A549 (cell line): ENCODE data around the gene WDR70. TPM values are rescaled to one million over a fixed set of nuclear protein-coding genes. Genes with fewer than 3 reads are reported as not detected.

Experiments
- ATAC-seq, 2 experiments: fragments of 200-7000 bp in 1 of 2; fragments of >200 bp in 1 of 2; cut with Nextera tagmentation in 1 of 2; cut with Tn5 transposase in 1 of 2; 3 replicates each; pipeline versions ENCODE4 v1.8.0 to v1.9.1; 2018 to 2020; ENCODE audit warnings: mild to moderate bottlenecking in 1 of 2, moderate library complexity in 1 of 2
- CTCF ChIA-PET: fragments of 300-600 bp; sonication (Branson Sonifier 250); formaldehyde crosslinking; extraction: SDS; loops from one replicate; lab custom pipeline; 2021; ENCODE audit warnings: antibody characterized with exemption, inconsistent platforms; lab: Yijun Ruan, JAX
- POLR2A ChIA-PET: fragments of 350-600 bp; formaldehyde crosslinking; extraction: SDS; loops from one replicate; lab custom pipeline; 2021; ENCODE audit warnings: antibody characterized with exemption, inconsistent platforms; lab: Yijun Ruan, JAX
- DNase-seq, 2 experiments: peaks; one replicate each; pipeline versions ENCODE4 v3.0.0 to v3.0.0-alpha.2; 2011 to 2016; ENCODE audit warnings: low read depth in 1 of 2, low spot score in 1 of 2
- FAIRE-seq: peaks from 2 replicates; lab custom pipeline; 2011; peaks lifted over from hg19 to GRCh38; lab: Jason Lieb, UNC
- H3K27ac ChIP-seq, 2 experiments: fragments of >200 bp; sonication (Bioruptor Twin); formaldehyde crosslinking; 3 replicates each; pipeline ENCODE4 v1.5.1; 2016 to 2017
- H3K4me1 ChIP-seq: fragments of >200 bp; sonication (Bioruptor Twin); formaldehyde crosslinking; 3 replicates; pipeline ENCODE4 v1.6.1; 2016
- H3K4me2 ChIP-seq: fragments of >200 bp; sonication (Bioruptor Twin); formaldehyde crosslinking; 3 replicates; pipeline ENCODE4 v1.6.1; 2016
- H3K4me3 ChIP-seq: fragments of >200 bp; sonication (Bioruptor Twin); formaldehyde crosslinking; 3 replicates; pipeline ENCODE4 v1.5.1; 2016
- H3K9me3 ChIP-seq: fragments of >200 bp; sonication (Bioruptor Twin); formaldehyde crosslinking; 3 replicates; pipeline ENCODE4 v1.6.1; 2016
- CBX2 ChIP-seq: fragments of 200-600 bp; sonication (generic); IDR thresholded peaks from 2 replicates; pipeline ENCODE4 v1.6.1; 2016; ENCODE audit warnings: low read depth, mild to moderate bottlenecking, borderline replicate concordance
- CHD2 ChIP-seq: fragments of 150-350 bp; IDR thresholded peaks from 2 replicates; pipeline ENCODE4 v1.6.1; 2014; ENCODE audit warnings: low read length; ENCODE audit not compliant: partially characterized antibody
- CHD4 ChIP-seq: fragments of 200-600 bp; sonication (generic); IDR thresholded peaks from 2 replicates; pipeline ENCODE4 v1.6.1; 2016; ENCODE audit warnings: antibody characterized with exemption, mild to moderate bottlenecking, borderline replicate concordance
- CTCF ChIP-seq: fragments of >200 bp; sonication (Bioruptor Twin); formaldehyde crosslinking; IDR thresholded peaks from 3 replicates; pipeline ENCODE4 v1.5.1; 2016
- EHF ChIP-seq: fragments of 250-450 bp; sonication (Bioruptor Pico); IDR thresholded peaks from 2 replicates; pipeline ENCODE4 v1.5.0; 2020; ENCODE audit warnings: mild to moderate bottlenecking
- EHMT2 ChIP-seq: fragments of 200-600 bp; sonication (generic); IDR thresholded peaks from 2 replicates; pipeline ENCODE4 v1.6.1; 2016; ENCODE audit warnings: antibody characterized with exemption, low read depth, mild to moderate bottlenecking, moderate library complexity
- ESRRA ChIP-seq: fragments of 150-350 bp; IDR thresholded peaks from 2 replicates; pipeline ENCODE4 v1.6.1; 2014; ENCODE audit warnings: mild to moderate bottlenecking, low read length, borderline replicate concordance
- HES2 ChIP-seq: fragments of >200 bp; sonication (Bioruptor Twin); formaldehyde crosslinking; IDR thresholded peaks from 2 replicates; pipeline ENCODE4 v1.6.1; 2016
- HEYL ChIP-seq: fragments of 250-450 bp; sonication (Bioruptor Pico); IDR thresholded peaks from 2 replicates; pipeline ENCODE4 v1.8.0; 2021; ENCODE audit warnings: mild to moderate bottlenecking, moderate library complexity
- HMGXB4 ChIP-seq: fragments of 250-450 bp; sonication (Bioruptor Pico); IDR thresholded peaks from 2 replicates; pipeline ENCODE4 v1.5.0; 2021; ENCODE audit warnings: mild to moderate bottlenecking, moderate library complexity, borderline replicate concordance
- HOXB13 ChIP-seq: fragments of 250-450 bp; sonication (Bioruptor Pico); IDR thresholded peaks from 2 replicates; pipeline ENCODE4 v1.5.0; 2020; ENCODE audit warnings: low read depth, mild to moderate bottlenecking, moderate library complexity
- JUN ChIP-seq, 2 experiments: fragments of >200 bp; sonication (Bioruptor Twin); formaldehyde crosslinking; IDR thresholded peaks; 2 replicates in 1 of 2; 3 replicates in 1 of 2; pipeline ENCODE4 v1.6.1; 2016 to 2017
- JUNB ChIP-seq: fragments of >200 bp; sonication (Bioruptor Twin); formaldehyde crosslinking; IDR thresholded peaks from 2 replicates; pipeline ENCODE4 v1.6.1; 2016
- KDM1A ChIP-seq: fragments of 200-600 bp; sonication (generic); IDR thresholded peaks from 2 replicates; pipeline ENCODE4 v1.6.1; 2016; ENCODE audit warnings: low read depth, mild to moderate bottlenecking
- KDM5A ChIP-seq: fragments of 200-600 bp; sonication (generic); IDR thresholded peaks from 2 replicates; pipeline ENCODE4 v1.6.1; 2016; ENCODE audit warnings: antibody characterized with exemption, mild to moderate bottlenecking
- NPAS2 ChIP-seq: fragments of 250-450 bp; sonication (Bioruptor Pico); IDR thresholded peaks from 2 replicates; pipeline ENCODE4 v1.8.0; 2022; ENCODE audit warnings: mild to moderate bottlenecking, moderate library complexity, borderline replicate concordance
- PHF8 ChIP-seq: fragments of 200-600 bp; sonication (generic); IDR thresholded peaks from 2 replicates; pipeline ENCODE4 v1.6.1; 2016; ENCODE audit warnings: low read depth, mild to moderate bottlenecking, antibody characterized with exemption, moderate library complexity, borderline replicate concordance
- POLR2A ChIP-seq: IDR thresholded peaks from 2 replicates; pipeline ENCODE4 v1.6.1; 2012; ENCODE audit warnings: mild to moderate bottlenecking, low read length
- RAD21 ChIP-seq, 2 experiments: fragments of >200 bp in 1 of 2; sonication (Bioruptor Twin) in 1 of 2; formaldehyde crosslinking in 1 of 2; IDR thresholded peaks in 1 of 2; conservative IDR thresholded peaks in 1 of 2; 2 replicates in 1 of 2; 3 replicates in 1 of 2; pipeline ENCODE4 v1.6.1; 2012 to 2018; ENCODE audit warnings: inconsistent platforms in 1 of 2
- RCOR1 ChIP-seq: fragments of 150-350 bp; IDR thresholded peaks from 2 replicates; pipeline ENCODE4 v1.6.1; 2014; ENCODE audit warnings: antibody characterized with exemption, low read length, low read depth
- REST ChIP-seq: fragments of 200-600 bp; sonication (generic); IDR thresholded peaks from 2 replicates; pipeline ENCODE4 v1.6.1; 2016; ENCODE audit warnings: antibody characterized with exemption, mild to moderate bottlenecking, moderate library complexity
- RNF2 ChIP-seq: fragments of 200-600 bp; sonication (generic); IDR thresholded peaks from 2 replicates; pipeline ENCODE4 v1.6.1; 2016; ENCODE audit warnings: low read depth, mild to moderate bottlenecking, antibody characterized with exemption, moderate library complexity, borderline replicate concordance
- ZNF302 ChIP-seq: fragments of 250-450 bp; sonication (Bioruptor Pico); IDR thresholded peaks from 2 replicates; pipeline ENCODE4 v1.9.0; 2021; ENCODE audit warnings: inconsistent platforms, mild to moderate bottlenecking, moderate library complexity
- WGBS: methylation state at CpG from one replicate; pipeline ENCODE4 v1.1.6; 2017; ENCODE audit errors: missing lambda C conversion rate; 5-methylcytosine and 5-hydroxymethylcytosine counted together
- polyA plus RNA-seq, 4 experiments: library from polyadenylated mRNA; depleted of rRNA in 3 of 4; stranded (reverse); fragments of >200 nt; fragmentation: RNase III in 1 of 4; extraction: RNeasy Plus Mini Kit Qiagen cat#74134 plus additional on column Dnase treatment in 1 of 4; gene quantifications; 2 replicates in 3 of 4; 3 replicates in 1 of 4; pipeline ENCODE4 v1.2.3, GENCODE V29; 2011 to 2017

The WDR70 gene
- polyA plus RNA-seq, 2 of the 4 experiments (the other 2 are of a cell fraction) = 13.8 to 28.8 TPM

GRCh38 chr5:37736397-37736796 is 357.3 kb downstream of the WDR70 start:
- H3K27ac ChIP-seq = no peak overlapping the region
- H3K9me3 ChIP-seq = no peaks in the 10 kb centered on the region
- ATAC-seq (no peak), DNase-seq (no peak), FAIRE-seq (no peak)
- TF ChIP-seq CBX2 (no peak), PHF8 (no peak), POLR2A (no peak), NPAS2 (CRISPR knock-in tag) (no peak), KDM5A (no peak), CHD4 (no peak), ZNF302 (no peak), EHF (CRISPR knock-in tag) (no peak), CTCF (no peak), JUNB (no peak), RCOR1 (no peak), HES2 (no peak), RAD21 (conservative IDR thresholded peaks at IDR 0.05 in 1 of 2, IDR thresholded peaks at IDR 0.05 in 1 of 2) (no peak), EHMT2 (no peak)
- WGBS = 96% methylated on average over 2 of the region's 2 CpGs
- no peak overlapping the region for H3K4me3 ChIP-seq
- ChIA-PET POLR2A (no interaction called here), CTCF (interaction anchor here (1.1 to 2.8 kb wide), 2 partner anchors 13 to 323 kb away, joined by 4 to 6 read pairs; no protein-coding TSS in a partner anchor)
- H3K4me2 ChIP-seq = no peak overlapping the region
- peaks cover 24% of the 10 kb centered on the region for H3K4me1 ChIP-seq

- no peak for FAIRE-seq
- TF ChIP-seq CHD2 (no peak), HOXB13 (CRISPR knock-in tag) (no peak), RNF2 (no peak), ZNF302 (no peak), JUN (IDR thresholded peaks at IDR 0.05) (no peak), EHMT2 (no peak), HEYL (CRISPR knock-in tag) (no peak), HMGXB4 (CRISPR knock-in tag) (no peak), KDM1A (no peak), ESRRA (no peak), REST (no peak)
- TF ChIP-seq, all 56 proteins: peak for 0
- no peak for ATAC-seq
- WGBS = 94% methylated on average over 4 of the region's 4 CpGs
- POLR2A ChIA-PET = interaction anchor here (0.7 to 0.9 kb wide), 2 partner anchors 14 to 204 kb away, joined by 3 to 4 read pairs; no protein-coding TSS in a partner anchor
- no peak overlapping the region for H3K27ac ChIP-seq
- H3K9me3 ChIP-seq = no peaks in the 10 kb centered on the region
- H3K4me2 ChIP-seq = peak overlapping the region; percentile 67; the same call in 2 of the 3 replicates
- DNase-seq = no peak
- CTCF ChIA-PET = interaction anchor here (0.6 to 2.8 kb wide), 6 partner anchors 10 to 1559 kb away, joined by 3 to 6 read pairs (median 4); no protein-coding TSS in a partner anchor
- H3K4me3 ChIP-seq = no peak overlapping the region
- peaks cover 24% of the 10 kb centered on the region for H3K4me1 ChIP-seq
These were observed 358.4 kb downstream of the WDR70 start for GRCh38 chr5:37737326-37738056.
